Brain pericyte (primary cell): ENCODE data around the gene LIMK1.

ENCODE experiments used
- DNase-seq: peaks from one replicate; pipeline ENCODE4 v3.0.0-alpha.2; 2012; ENCODE audit warnings: low read depth, low spot score

LIMK1 gene

DNA sequence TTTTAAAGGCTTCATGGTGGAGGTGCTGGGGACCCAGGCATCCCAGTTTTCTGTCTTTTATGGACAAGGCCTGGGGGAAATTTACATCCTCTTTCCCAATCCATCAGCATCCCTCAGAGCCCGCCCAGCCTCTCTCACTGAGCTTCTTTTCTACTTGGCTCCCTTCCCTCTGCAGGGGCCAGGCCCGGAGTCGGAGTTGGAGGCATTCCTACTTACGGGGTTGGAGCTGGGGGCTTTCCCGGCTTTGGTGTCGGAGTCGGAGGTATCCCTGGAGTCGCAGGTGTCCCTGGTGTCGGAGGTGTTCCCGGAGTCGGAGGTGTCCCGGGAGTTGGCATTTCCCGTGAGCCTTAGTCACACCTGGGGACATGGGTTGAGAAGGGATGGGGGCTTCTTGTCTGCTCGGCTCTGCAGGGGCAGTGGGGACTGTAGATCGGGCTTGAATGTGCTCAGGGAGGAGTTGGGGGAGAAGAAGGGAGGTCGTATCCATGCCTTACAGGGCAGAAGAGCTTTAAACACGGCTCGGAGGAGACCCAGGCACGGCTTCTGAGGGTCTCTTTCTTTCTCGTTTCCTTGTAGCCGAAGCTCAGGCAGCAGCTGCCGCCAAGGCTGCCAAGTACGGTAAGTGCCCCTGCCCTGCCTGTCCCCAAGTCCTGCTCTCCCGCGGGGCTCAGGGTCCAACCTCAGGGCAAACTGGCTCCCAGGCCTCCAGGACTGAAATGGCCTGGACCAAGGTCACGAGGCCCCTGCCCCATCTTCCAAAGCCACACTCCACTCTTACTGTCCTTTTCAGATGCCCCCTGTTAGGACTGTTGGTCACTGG is 27.3 kb upstream of the LIMK1 start:
- no peak for DNase-seq

DNA sequence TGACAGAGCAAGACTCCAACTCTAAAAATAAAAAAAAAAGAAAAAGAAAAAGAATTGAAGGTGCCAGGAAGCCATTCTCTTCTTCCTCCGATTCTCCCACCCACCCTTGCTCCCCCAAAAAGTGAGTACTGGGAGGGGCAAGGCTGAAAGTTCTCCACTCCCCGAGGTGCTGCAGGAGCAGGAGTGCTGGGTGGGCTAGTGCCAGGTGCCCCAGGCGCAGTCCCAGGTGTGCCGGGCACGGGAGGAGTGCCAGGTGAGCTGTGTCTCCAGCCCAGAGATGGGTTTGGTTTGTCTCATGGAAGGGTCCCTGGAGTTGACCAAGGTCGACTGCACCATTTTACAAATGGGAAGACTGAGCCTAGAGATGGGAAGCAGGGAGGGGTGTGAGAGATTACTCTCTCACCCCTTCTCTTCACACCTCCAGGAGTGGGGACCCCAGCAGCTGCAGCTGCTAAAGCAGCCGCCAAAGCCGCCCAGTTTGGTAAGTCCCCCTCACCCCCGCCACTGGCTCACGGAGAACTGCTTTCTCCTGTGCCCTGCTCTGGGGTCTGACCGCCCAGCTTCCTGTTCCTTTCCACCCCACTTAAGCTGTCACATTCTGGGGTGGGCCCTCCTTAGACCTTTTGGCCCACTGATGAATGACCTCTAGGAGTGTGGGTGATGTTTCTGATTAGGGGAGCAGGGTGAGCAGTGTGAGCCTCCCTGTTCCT is 26.2 kb upstream of the LIMK1 start:
- DNase-seq: no peak

DNA sequence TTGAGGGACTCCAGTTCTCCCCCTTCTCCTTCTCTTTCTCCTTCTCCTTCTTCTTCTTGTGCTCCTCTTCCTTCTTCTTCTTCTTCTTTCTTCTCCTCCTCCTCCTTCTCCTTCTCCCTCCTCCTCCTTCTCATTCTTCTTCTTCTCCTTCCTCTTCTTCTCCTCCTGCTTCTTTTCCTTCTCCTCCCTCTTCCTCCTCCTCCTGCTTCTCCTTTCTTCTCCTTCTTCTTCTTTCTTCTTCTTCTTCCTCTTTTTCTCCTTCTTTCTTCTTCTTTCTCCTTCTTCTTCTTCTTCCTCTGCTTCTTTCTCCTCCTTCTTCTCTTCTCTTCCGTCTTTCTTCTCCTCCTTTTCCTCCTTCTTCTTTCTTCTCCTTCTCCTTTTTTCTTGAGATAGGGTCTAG is 25.6 kb upstream of the LIMK1 start:
- no peak for DNase-seq

DNA sequence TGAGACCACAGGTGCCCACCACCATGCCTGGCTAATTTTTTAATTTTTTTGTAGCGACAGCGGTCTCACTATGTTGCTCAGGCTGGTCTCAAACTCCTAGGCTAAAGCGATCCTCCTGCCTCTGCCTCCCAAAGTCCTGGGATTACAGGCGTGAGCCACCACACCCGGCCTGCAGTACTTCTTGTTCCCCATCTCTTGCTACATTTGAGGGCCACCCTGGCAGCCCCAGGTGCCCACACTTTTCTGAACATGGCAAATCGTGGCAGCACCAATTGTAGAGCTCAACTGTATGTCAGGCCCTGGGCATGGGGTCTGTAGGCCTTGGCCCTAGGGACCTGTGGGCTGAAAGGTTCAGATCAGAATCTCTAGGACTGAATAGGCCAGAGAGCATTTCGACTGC is 25.1 kb upstream of the LIMK1 start:
- DNase-seq: no peak

DNA sequence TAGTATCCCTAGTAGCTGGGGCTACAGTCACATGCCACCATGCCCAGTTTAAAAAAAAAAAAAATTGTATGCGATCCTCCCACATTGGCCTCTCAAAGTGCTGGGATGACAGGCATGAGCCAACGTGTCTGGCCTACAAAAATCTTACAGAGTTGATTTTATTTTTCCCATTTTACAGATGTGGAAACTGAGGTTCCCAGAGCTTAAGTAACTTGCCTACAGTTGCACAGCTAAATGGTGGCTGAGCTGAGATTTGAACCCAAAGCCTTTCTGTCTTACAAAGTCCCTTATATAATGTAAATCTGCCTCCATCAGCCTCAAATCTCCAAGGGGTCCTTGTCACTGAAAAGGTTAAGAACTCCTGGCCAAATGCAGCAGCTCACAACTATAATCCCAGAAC is 24.6 kb upstream of the LIMK1 start:
- DNase-seq: no peak

DNA sequence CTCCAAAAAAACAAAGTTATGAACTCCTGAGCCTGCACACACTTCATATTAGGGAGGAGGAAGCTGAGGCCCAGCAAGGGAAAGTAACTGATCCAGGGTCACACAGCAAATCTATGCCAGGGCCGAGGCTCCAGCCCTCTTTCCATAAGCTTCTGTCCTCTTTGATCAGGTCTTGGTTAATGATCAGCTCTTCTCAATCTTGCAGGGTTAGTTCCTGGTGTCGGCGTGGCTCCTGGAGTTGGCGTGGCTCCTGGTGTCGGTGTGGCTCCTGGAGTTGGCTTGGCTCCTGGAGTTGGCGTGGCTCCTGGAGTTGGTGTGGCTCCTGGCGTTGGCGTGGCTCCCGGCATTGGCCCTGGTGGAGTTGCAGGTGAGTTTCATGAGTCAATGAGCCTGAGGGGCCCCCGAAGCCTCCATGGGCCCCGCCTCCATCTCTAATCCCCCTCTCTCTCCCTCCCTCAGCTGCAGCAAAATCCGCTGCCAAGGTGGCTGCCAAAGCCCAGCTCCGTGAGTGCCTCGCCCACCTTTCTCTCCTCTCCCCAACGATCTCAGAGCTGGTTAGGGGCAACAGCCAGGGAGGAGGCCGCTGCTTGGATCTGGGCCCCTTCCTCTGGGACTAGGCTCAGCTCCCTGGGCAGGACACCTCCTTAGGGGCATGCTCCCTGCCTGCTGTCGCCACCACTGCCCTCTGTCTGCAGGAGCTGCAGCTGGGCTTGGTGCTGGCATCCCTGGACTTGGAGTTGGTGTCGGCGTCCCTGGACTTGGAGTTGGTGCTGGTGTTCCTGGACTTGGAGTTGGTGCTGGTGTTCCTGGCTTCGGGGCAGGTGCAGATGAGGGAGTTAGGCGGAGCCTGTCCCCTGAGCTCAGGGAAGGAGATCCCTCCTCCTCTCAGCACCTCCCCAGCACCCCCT is 23.7 kb upstream of the LIMK1 start:
- DNase-seq: no peak

DNA sequence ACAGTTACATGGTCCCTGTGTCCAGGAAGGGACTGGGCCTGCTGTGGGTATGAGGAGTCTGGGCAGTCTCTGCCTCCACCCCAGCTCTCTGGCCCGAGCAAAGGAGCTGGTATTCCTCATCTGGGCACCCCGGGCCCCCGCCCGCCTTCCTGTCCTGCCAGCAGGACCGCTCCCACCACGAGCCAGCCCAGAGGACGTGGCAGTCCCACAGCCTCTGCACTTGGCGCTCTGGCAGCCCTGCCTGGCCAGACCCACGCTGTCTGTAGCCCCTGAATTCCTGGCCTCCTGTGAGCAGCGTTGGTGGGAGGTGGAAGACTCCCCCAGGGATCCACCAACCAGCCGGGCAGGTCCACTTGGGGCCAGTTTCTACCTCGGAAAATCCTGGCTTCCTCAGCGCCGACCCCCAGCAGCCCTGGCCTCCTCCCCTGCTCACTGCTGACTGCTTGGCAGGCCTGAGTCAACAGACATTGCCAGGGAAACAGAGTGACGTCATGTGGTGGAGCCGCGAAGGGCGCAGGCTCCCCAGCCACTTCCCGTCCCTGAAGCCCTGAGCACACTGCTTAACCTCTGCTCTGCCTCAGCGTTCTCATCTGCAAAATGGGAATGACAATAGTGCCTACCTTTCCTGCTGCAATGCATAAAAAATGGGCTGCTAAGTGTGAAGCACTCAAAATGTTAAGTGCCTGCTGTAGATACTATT is 21.6 kb upstream of the LIMK1 start:
- peak; percentile 79 for DNase-seq

DNA sequence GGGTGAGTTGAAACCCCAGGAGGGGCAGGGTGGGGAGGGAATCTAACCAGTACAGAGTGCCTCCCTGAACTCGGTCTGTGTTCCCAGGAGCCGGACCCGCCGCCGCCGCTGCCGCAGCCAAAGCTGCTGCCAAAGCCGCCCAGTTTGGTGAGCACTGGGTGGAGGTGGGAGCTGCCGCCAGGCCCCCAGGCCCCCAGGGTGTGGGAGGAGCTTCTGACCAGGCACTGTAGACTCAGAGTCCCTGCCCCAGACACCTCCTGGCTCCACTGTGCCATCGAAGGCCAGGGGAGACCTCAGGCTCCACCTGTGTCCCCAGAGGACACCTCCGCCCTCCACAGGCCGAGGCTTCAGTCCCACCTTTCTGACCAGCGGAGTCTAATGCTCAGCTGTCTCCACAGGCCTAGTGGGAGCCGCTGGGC is 20.4 kb upstream of the LIMK1 start:
- DNase-seq: no peak

DNA sequence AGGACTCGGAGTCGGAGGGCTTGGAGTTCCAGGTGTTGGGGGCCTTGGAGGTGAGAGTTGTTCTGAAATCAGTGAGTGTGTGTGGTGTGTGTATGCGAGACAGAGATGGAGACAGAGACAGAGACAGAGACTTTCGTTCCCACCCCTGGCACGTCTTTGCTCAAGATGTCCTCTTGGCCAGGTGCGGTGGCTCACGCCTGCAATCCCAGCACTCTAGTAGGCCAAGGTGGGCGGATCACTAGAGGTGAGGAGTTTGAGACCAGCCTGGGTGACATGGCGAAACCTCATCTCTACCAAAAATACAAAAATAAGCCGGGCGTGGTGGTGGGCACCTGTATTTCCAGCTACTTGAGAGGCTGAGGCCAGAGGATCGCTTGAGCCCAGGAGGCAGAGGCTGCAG is 20.0 kb upstream of the LIMK1 start:
- no peak for DNase-seq

DNA sequence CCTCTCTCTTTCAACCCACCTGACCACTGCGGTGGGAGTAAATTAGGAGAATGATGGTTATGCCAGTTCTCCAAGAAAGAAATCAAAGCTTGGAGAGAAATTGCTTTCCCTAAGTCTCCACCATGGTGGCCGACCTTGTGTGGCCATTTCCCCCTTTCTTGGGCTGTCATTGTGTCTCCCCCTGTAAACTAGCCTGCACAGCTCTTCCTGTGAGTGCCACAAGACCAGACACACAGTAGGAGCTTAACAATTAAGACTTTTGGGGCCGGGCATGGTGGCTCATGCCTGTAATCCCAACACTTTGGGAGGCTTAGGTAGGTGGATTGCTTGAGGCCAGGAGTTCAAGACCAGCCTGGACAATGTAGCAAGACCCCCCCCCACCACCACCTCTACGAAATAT is 18.9 kb upstream of the LIMK1 start:
- no peak for DNase-seq

DNA sequence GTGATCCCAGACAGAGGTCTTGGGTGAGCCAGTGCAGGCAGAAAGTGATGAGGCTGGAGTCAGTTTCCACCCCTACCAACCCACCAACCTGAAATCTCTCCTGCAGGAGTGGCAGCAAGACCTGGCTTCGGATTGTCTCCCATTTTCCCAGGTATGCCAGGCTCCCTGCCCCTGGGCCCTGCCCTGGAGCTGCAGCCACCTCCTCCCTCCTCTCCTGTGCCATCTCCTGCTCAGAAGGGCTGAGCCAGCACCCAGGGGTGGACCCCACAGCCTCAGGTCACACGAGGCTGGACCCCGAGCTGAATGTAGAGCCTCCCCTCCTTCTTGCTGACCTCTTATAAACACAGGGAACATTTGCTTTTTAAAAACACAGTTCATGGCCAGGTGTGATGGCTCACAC is 17.0 kb upstream of the LIMK1 start:
- DNase-seq: no peak

DNA sequence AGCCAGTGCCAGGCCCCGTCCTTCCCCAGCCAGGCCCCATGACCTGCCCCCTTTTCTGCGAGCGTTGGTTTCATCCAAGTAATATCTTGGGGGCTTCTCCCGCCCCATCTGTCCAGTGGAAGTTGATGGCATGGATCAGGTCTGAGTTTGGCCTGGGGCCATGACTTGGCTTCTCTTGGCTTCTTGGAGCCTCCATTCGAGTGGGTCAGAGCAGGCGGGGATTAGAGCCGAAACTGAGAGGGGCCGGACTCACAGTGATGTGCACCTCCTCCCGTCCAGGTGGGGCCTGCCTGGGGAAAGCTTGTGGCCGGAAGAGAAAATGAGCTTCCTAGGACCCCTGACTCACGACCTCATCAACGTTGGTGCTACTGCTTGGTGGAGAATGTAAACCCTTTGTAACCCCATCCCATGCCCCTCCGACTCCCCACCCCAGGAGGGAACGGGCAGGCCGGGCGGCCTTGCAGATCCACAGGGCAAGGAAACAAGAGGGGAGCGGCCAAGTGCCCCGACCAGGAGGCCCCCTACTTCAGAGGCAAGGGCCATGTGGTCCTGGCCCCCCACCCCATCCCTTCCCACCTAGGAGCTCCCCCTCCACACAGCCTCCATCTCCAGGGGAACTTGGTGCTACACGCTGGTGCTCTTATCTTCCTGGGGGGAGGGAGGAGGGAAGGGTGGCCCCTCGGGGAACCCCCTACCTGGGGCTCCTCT is 15.1 kb upstream of the LIMK1 start:
- no peak for DNase-seq

DNA sequence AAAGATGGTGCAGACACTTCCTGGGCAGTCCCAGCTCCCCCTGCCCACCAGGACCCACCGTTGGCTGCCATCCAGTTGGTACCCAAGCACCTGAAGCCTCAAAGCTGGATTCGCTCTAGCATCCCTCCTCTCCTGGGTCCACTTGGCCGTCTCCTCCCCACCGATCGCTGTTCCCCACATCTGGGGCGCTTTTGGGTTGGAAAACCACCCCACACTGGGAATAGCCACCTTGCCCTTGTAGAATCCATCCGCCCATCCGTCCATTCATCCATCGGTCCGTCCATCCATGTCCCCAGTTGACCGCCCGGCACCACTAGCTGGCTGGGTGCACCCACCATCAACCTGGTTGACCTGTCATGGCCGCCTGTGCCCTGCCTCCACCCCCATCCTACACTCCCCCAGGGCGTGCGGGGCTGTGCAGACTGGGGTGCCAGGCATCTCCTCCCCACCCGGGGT is 14.5 kb upstream of the LIMK1 start:
- no peak for DNase-seq

DNA sequence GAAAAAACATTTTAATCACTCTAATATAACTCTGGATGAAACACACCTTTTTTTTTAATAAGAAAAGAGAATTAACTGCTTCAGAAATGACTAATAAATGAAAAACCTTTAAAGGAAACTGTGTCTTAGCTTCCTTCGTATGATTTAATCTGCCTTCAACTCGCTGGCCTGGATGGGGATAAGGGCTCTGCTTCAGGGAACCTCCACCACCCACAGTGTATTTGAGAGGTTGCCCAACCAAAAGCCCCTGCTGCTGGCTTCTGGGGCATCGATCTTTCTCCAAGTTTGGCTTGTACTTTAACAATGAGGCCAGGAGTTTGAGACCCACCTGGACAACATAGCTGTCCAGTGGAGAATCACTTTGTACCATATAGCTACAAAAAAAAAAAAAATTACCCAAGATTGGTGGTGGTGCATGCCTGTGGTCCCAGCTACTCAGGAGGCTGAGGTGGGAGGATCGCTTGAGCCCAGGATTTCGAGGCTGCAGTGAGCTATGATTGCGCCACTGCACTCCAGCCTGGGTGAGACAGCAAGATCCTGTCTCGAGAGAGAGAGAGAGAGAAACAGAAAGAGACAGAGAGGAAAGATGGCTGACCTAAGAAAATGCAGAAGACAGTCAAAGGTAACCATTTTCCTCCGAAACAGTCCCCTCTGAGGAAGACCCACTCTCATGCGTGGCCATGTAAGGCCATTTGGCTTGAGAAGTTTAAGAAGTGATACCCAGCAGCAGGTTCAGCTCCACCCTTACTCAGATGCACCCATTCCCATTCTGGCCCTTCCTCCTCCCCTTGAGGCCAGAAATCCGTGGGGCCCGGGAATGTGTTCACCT is 13.6 kb upstream of the LIMK1 start:
- no peak for DNase-seq

DNA sequence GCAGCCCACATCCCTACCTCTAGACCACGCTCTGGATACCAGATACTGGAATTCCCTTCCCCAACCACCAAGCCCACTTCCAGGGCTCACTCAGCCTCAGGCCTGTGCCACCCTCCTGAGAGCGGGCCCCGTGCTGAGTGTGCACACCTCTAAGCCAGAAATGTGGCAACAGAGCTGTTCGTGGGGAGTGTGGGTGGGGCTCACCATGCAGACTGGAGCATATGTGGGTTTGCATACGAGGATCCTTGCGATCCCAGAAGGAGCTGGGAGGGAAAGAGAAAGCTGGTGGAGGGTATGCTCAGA is 13.0 kb upstream of the LIMK1 start:
- DNase-seq: no peak

DNA sequence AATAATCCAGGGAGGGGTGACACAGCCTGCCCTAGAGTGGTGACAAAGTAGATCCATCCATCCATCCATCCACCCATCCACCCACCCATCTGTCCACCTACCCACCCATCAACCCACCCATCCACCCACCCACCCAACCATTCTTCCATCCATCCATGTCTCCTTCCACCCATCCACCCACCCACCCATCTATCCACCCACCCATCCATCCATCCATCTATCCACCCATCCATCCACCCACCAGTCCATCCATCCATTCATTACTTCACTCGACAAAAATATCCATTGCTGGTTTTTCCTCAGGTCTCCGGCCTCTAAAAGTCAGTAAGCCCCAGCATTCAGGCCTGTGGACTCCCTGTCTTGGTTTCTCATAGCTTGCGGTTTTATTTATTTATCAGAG is 12.5 kb upstream of the LIMK1 start:
- DNase-seq: no peak

DNA sequence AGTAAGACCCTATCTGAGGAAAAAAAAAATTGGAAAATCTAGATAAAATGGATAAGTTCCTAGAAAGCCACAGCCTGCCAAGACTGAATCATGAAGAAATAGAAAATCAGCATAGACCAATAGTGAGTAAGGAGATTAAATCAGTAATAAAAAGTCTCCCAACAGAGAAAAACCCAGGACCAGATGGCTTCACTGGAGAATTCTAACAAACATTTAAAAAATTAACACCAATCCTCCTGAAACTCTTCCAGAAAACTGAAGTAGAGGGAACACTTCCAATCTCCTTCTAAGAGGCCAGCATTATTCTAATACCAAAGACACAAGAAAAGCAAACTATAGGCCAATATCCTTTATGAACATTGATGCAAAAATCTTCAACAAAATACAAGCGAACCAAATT is 8.8 kb upstream of the LIMK1 start:
- DNase-seq: no peak

DNA sequence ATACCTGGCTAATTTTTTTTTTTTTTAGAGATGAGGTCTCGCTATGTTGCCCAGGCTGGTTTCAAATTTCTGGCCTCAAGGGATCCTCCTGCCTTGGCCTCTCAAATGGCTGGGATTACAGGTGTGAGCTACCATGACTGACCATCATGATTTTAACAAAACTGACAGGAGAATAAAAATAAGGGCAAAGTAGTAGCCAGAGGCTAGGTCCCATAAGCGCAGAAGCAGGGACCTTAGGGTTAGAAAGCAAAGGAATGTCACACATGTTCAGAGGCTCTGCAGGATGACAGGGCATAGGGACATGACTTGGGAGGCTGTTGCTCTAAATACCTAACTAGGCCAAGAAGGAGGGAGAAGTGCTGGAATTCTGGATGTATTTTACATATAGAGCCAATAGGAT is 5.1 kb upstream of the LIMK1 start:
- DNase-seq: no peak

DNA sequence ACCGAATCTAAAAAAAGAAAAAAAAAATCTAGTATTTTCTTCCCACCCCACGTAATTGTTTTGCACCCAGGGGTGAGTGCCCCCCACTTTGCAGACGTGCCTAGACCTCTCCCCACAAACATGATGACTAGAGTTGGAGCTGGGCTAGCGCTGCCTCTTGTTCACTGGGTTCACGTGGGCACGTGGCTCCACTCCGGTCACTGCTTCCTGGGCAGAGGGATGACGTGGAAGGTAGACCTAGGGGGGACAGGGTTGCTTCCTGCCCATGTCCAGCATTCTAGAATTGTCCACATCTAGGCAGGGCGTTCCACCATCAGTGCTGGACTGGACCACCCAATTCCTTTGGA is 861 bp upstream of the LIMK1 start:
- DNase-seq: no peak

DNA sequence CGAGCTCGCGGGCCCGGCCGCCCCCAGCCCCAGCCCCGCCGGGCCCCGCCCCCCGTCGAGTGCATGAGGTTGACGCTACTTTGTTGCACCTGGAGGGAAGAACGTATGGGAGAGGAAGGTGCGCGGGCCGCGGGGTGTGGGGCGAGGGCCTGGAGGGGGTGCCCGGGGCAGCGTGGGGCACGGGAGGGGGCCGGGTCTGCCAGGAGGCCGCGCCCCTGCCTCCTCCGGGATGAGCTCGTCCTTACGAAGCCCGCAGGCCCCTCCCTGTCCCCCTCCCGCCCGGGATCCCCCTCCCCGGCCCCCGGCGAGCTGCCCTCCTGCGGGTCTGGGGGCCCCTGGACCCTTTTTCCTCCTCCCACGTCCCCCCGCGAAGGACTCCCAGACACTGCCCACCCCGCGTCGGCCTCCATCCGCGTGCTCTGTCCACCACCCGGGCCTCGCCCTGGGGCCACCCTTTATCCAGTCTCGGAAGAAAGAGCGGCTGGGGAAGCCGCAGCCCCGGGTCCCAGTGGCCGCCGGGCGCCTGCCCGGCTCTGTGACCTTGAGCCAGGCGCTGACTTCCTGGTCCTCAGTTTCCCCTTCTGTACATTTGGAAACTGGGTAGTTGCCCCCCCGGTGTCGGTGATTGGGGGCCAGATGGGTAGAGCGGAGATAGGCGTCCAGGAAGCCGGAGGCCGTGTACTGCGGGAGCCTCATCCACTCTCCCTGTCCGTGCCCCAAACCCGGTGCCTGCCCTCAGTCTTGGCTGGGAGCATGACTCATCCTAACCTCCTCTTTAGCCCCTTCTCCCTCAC is 521 bp downstream of the LIMK1 start:
- DNase-seq: no peak
